Kidney (tissue), 14 donors: ENCODE data around the gene C3orf20. TPM values are rescaled to one million over a fixed set of nuclear protein-coding genes. Genes with fewer than 3 reads are reported as not detected.

Experiments
- DNase-seq, 5 donors: peaks; one replicate each; pipeline ENCODE4 v3.0.0-alpha.2; 2013 to 2020
- FAIRE-seq: peaks from 2 replicates; lab custom pipeline; 2012; peaks lifted over from hg19 to GRCh38; lab: Jason Lieb, UNC
- H3K27ac ChIP-seq, 2 donors: one replicate each; pipeline ENCODE4 v1.7.0; 2013; ENCODE audit warnings: low read depth in 2 of 2, low read length in 2 of 2, inconsistent platforms in 1 of 2
- H3K27me3 ChIP-seq: one replicate; pipeline ENCODE4 v1.7.1; 2013; ENCODE audit warnings: low read length, inconsistent platforms; ENCODE audit not compliant: control insufficient read depth, insufficient read depth
- H3K36me3 ChIP-seq, 3 donors: one replicate each; pipeline versions ENCODE4 v1.7.0 to v1.7.1; 2013; ENCODE audit warnings: low read length in 3 of 3, control low read depth in 1 of 3, inconsistent platforms in 1 of 3; ENCODE audit not compliant: insufficient read depth in 3 of 3, control insufficient read depth in 2 of 3
- H3K4me1 ChIP-seq, 3 donors: one replicate each; pipeline versions ENCODE4 v1.7.0 to v1.7.1; 2013; ENCODE audit warnings: low read length in 3 of 3, inconsistent platforms in 1 of 3, low read depth in 1 of 3; ENCODE audit not compliant: control insufficient read depth in 2 of 3, insufficient read depth in 2 of 3
- H3K4me3 ChIP-seq, 3 donors: one replicate each; pipeline versions ENCODE4 v1.7.0 to v1.8.1; 2013; ENCODE audit warnings: low read length in 3 of 3, control low read depth in 1 of 3, inconsistent platforms in 1 of 3
- H3K9ac ChIP-seq, 3 donors: one replicate each; pipeline versions ENCODE4 v1.7.0 to v1.7.1; 2013; ENCODE audit warnings: low read length in 3 of 3, control low read depth in 1 of 3, inconsistent platforms in 1 of 3
- H3K9me3 ChIP-seq, 3 donors: one replicate each; pipeline versions ENCODE4 v1.7.0 to v1.7.1; 2013; ENCODE audit warnings: low read length in 3 of 3, control low read depth in 1 of 3, inconsistent platforms in 1 of 3; ENCODE audit not compliant: control insufficient read depth in 2 of 3, insufficient read depth in 1 of 3
- intact Hi-C: fragments of 100-400 bp; cut with DNase I; formaldehyde crosslinking; loops from one replicate; pipeline ENCODE4 v1.11.1; 2022
- polyA plus RNA-seq: library from polyadenylated mRNA; stranded (reverse); fragments of 350-450 nt; fragmentation: Illumina TruSeq; extraction: RNeasy Lipid Tissue Mini Kit (QIAGEN cat#74804); gene quantifications from one replicate; pipeline ENCODE4 v1.2.3, GENCODE V29; 2014; ENCODE audit warnings: low read depth, low replicate concordance; ENCODE audit not compliant: insufficient read depth
- total RNA-seq: library from RNA; stranded (reverse); fragmentation: NEBNext Ultra II Directional; extraction: Animal tissue kit (Norgen Biotek cat#: 25700); gene quantifications from one replicate; pipeline ENCODE4 v1.2.1, GENCODE V29; 2021
- TF ChIP-seq, protein P1 (sequence below): IDR thresholded peaks from 3 replicates; pipeline ENCODE4 v1.5.1; 2012; ENCODE audit warnings: mild to moderate bottlenecking, moderate library complexity, borderline replicate concordance; ENCODE audit not compliant: insufficient read depth; ENCODE audit errors: extremely low read depth
- donor health status: control.
- donor health status: control.
- donor health status: control.
- donor health status: control.
- donor health status: control.
- donor health status: DM: yes; HTN: yes; CAD: no.
- donor health status: Normal renal cell carcinoma (clear cell type).

Gene C3orf20
- total and polyA plus RNA-seq, 2 donors from 2014 or later = 0.16 TPM; not detected in 1

DNA sequence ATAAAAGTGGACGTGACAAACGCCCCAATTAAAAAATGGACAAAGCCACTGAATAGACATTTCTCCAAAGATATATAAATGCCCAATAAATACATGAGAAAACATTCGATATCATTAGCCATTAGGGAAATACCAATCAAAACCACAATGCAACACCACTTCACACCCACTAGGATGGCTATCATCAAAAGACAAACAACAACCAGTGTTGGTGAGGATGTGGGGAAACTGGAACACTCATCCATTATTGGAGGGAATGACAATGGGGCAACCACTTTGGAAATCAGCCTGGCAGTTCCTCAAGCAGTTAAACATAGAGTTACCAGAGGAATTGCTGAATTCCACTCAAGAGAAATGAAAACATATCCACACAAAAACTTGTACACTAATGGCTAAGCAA is 111.4 kb downstream of the C3orf20 start:
- no peaks in the 10 kb centered on the region for H3K9me3 ChIP-seq
- DNase-seq (peak in 1 of 5 donors; percentile 4), FAIRE-seq (no peak)
- H3K27ac ChIP-seq = no peak overlapping the region
- no peaks in the 10 kb centered on the region for H3K27me3 ChIP-seq
- H3K9ac ChIP-seq = no peak overlapping the region
- intact Hi-C loops = no loop called here
- H3K4me3 ChIP-seq = no peak overlapping the region
- TF ChIP-seq, protein P1, sequence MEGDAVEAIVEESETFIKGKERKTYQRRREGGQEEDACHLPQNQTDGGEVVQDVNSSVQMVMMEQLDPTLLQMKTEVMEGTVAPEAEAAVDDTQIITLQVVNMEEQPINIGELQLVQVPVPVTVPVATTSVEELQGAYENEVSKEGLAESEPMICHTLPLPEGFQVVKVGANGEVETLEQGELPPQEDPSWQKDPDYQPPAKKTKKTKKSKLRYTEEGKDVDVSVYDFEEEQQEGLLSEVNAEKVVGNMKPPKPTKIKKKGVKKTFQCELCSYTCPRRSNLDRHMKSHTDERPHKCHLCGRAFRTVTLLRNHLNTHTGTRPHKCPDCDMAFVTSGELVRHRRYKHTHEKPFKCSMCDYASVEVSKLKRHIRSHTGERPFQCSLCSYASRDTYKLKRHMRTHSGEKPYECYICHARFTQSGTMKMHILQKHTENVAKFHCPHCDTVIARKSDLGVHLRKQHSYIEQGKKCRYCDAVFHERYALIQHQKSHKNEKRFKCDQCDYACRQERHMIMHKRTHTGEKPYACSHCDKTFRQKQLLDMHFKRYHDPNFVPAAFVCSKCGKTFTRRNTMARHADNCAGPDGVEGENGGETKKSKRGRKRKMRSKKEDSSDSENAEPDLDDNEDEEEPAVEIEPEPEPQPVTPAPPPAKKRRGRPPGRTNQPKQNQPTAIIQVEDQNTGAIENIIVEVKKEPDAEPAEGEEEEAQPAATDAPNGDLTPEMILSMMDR = no peak
- peaks cover 0 to under 1% (median 0%) of the 10 kb centered on the region in 3 donors for H3K4me1 ChIP-seq
- no peaks in the 10 kb centered on the region for H3K36me3 ChIP-seq

- Histone ChIP-seq H3K27ac (no peak overlapping the region), H3K4me1 (peaks cover 0 to 5% (median 3%) of the 10 kb centered on the region in 3 donors), H3K27me3 (no peaks in the 10 kb centered on the region), H3K4me3 (no peak overlapping the region), H3K9me3 (no peaks in the 10 kb centered on the region), H3K9ac (no peak overlapping the region), H3K36me3 (no peaks in the 10 kb centered on the region)
- DNase-seq (peak in 3 of 5 donors; percentile 11 to 24 (median 22)), FAIRE-seq (no peak)
- intact Hi-C loops = no loop called here
- TF ChIP-seq, protein P1 = no peak
Measured at GRCh38 chr3:14787630-14788029, 112.7 kb downstream of the C3orf20 start.

- Histone ChIP-seq H3K27ac (no peak overlapping the region), H3K36me3 (no peaks in the 10 kb centered on the region), H3K9me3 (no peaks in the 10 kb centered on the region), H3K9ac (no peak overlapping the region), H3K27me3 (no peaks in the 10 kb centered on the region), H3K4me3 (no peak overlapping the region), H3K4me1 (peaks cover 0 to 11% (median 9%) of the 10 kb centered on the region in 3 donors)
- intact Hi-C loops = no loop called here
- DNase-seq (peak in 3 of 5 donors; percentile 2 to 41 (median 15)), FAIRE-seq (no peak)
- TF ChIP-seq, protein P1 = no peak
Measured at GRCh38 chr3:14788644-14789043, 113.7 kb downstream of the C3orf20 start.

GRCh38 chr3:14789221-14789620 is 114.3 kb downstream of the C3orf20 start:
- Histone ChIP-seq H3K4me1 (peaks cover 0 to 16% (median 9%) of the 10 kb centered on the region in 3 donors), H3K9me3 (no peaks in the 10 kb centered on the region), H3K4me3 (no peak overlapping the region), H3K27me3 (no peaks in the 10 kb centered on the region), H3K36me3 (no peaks in the 10 kb centered on the region), H3K9ac (no peak overlapping the region), H3K27ac (no peak overlapping the region)
- TF ChIP-seq, protein P1 = no peak
- DNase-seq = peak in 1 of 5 donors; percentile 3
- FAIRE-seq = no peak
- intact Hi-C loops = no loop called here
